Fibroblast of lung (primary cell): Measurements from ENCODE around the gene MRGPRE. TPM values are rescaled to one million over a fixed set of nuclear protein-coding genes. Genes with fewer than 3 reads are reported as not detected.

ENCODE experiments used
- DNase-seq, 2 donors: peaks; one replicate each; pipeline versions ENCODE4 v3.0.0 to v3.0.0-alpha.2; 2010; ENCODE audit warnings: low read depth in 2 of 2
- H2AFZ ChIP-seq: 2 replicates; pipeline ENCODE4 v1.5.1; 2012; ENCODE audit warnings: low read length, control low read depth, inconsistent platforms
- H3K27ac ChIP-seq: 2 replicates; pipeline ENCODE4 v1.5.1; 2011; ENCODE audit warnings: low read length, control low read depth; ENCODE audit not compliant: insufficient read depth
- H3K27me3 ChIP-seq: 2 replicates; pipeline ENCODE4 v1.5.1; 2011; ENCODE audit warnings: mild to moderate bottlenecking, low read length; ENCODE audit not compliant: control insufficient read depth, insufficient read depth
- H3K36me3 ChIP-seq: 2 replicates; pipeline ENCODE4 v1.5.1; 2011; ENCODE audit warnings: low read length; ENCODE audit not compliant: control insufficient read depth, insufficient read depth
- H3K4me1 ChIP-seq: 2 replicates; pipeline ENCODE4 v1.5.1; 2011; ENCODE audit warnings: low read length; ENCODE audit not compliant: control insufficient read depth, insufficient read depth; ENCODE audit errors: extremely low read depth
- H3K4me2 ChIP-seq: 2 replicates; pipeline ENCODE4 v1.5.1; 2011; ENCODE audit warnings: low read length, control low read depth; ENCODE audit not compliant: insufficient read depth; ENCODE audit errors: extremely low read depth
- H3K4me3 ChIP-seq, 4 experiments: fragments of 200-600 bp in 1 of 4; sonication (generic) in 1 of 4; replicated peaks in 1 of 4; 2 replicates each; pipeline ENCODE4 v1.5.1; 2011 to 2016; ENCODE audit warnings: low read length in 4 of 4, low read depth in 3 of 4, mild to moderate bottlenecking in 3 of 4, control low read depth in 2 of 4, inconsistent platforms in 1 of 4, mixed read lengths in 1 of 4; ENCODE audit not compliant: insufficient read depth in 1 of 4; ENCODE audit errors: control extremely low read depth in 1 of 4
- H3K79me2 ChIP-seq: 2 replicates; pipeline ENCODE4 v1.5.1; 2012; ENCODE audit warnings: mild to moderate bottlenecking, low read length, inconsistent platforms; ENCODE audit not compliant: control insufficient read depth, insufficient read depth
- H3K9ac ChIP-seq: 2 replicates; pipeline ENCODE4 v1.5.1; 2011; ENCODE audit warnings: mild to moderate bottlenecking, low read length, control low read depth; ENCODE audit not compliant: insufficient read depth
- H3K9me3 ChIP-seq: 2 replicates; pipeline ENCODE4 v1.5.1; 2012; ENCODE audit warnings: low read depth, low read length; ENCODE audit not compliant: control insufficient read depth, insufficient read depth
- H4K20me1 ChIP-seq: 2 replicates; pipeline ENCODE4 v1.5.1; 2011; ENCODE audit warnings: low read length; ENCODE audit not compliant: control insufficient read depth, insufficient read depth; ENCODE audit errors: extremely low read depth
- EZH2 ChIP-seq: IDR thresholded peaks from 2 replicates; pipeline ENCODE4 v1.5.1; 2012; ENCODE audit warnings: low read length, control low read depth, mild to moderate bottlenecking; ENCODE audit errors: missing control alignments
- polyA plus RNA-seq, 2 donors: library from polyadenylated mRNA; depleted of rRNA in 1 of 2; stranded (reverse) in 1 of 2; unstranded in 1 of 2; fragments of >200 nt; gene quantifications; 2 replicates each; pipeline ENCODE4 v1.2.1, GENCODE V29; 2011 to 2012; ENCODE audit warnings: missing spikeins in 1 of 2
- total RNA-seq: library from RNA; depleted of rRNA; stranded (reverse); fragments of >200 nt; gene quantifications from 2 replicates; pipeline ENCODE4 v1.2.1, GENCODE V29; 2014
- TF ChIP-seq, protein P1 (sequence below), 2 donors: IDR thresholded peaks in 1 of 2; conservative IDR thresholded peaks in 1 of 2; 1 replicate in 1 of 2; 2 replicates in 1 of 2; pipeline ENCODE4 v1.5.1; 2011 to 2012; ENCODE audit warnings: low read length in 2 of 2, control low read depth in 1 of 2, inconsistent platforms in 1 of 2, low read depth in 1 of 2, mild to moderate bottlenecking in 1 of 2

MRGPRE gene
- total and polyA plus RNA-seq, 2 donors (not counting 1 experiment from before 2014, with no cell fraction given): 0.17 TPM; not detected in 1

DNA sequence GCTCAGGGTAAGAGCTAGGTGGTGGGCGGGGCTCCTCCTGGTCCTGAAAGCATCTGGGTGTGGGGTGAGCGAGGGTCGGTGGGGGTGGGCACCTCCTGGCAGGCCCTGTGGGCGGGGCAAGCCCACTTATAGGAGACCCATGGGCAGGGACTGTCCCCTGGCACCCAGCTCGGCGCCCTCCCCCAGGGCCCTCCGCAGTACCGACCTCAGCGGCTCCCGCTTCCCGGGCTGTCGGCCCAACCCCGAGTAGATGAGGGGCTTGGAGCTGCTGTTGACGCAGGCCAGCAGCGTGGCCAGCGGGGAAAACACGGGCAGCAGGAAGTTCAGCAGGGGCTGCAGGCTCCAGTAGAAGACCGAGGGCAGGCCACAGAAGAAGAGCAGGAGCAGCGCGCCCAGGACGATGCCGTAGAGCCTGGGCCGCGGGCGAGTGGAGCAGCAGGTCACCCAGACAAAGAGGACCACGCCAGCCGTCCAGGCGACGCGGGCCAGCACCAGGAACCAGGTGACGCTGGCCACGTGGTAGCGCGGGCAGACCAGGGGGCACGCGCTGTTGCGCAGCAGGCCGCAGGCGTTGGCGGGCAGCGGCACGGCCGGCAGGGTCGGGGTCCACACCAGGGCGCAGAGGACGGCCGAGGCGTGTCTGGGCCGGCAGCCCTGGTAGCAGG, 14.3 kb downstream of the MRGPRE start:
- H3K4me1 ChIP-seq: no peaks in the 10 kb centered on the region
- no peaks in the 10 kb centered on the region for H3K9me3 ChIP-seq
- no peaks in the 10 kb centered on the region for H4K20me1 ChIP-seq
- TF ChIP-seq EZH2: no peak
- TF ChIP-seq, protein P1, sequence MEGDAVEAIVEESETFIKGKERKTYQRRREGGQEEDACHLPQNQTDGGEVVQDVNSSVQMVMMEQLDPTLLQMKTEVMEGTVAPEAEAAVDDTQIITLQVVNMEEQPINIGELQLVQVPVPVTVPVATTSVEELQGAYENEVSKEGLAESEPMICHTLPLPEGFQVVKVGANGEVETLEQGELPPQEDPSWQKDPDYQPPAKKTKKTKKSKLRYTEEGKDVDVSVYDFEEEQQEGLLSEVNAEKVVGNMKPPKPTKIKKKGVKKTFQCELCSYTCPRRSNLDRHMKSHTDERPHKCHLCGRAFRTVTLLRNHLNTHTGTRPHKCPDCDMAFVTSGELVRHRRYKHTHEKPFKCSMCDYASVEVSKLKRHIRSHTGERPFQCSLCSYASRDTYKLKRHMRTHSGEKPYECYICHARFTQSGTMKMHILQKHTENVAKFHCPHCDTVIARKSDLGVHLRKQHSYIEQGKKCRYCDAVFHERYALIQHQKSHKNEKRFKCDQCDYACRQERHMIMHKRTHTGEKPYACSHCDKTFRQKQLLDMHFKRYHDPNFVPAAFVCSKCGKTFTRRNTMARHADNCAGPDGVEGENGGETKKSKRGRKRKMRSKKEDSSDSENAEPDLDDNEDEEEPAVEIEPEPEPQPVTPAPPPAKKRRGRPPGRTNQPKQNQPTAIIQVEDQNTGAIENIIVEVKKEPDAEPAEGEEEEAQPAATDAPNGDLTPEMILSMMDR (conservative IDR thresholded peaks at IDR 0.05 in 1 of 2, IDR thresholded peaks at IDR 0.05 in 1 of 2; ENCODE audit: low read depth in 1 of 2, low read length in 2 of 2): no peak
- H3K4me3 ChIP-seq: no peak overlapping the region
- no peaks in the 10 kb centered on the region for H3K79me2 ChIP-seq
- no peaks in the 10 kb centered on the region for H3K36me3 ChIP-seq
- H3K9ac ChIP-seq: no peak overlapping the region
- H3K27ac ChIP-seq: no peak overlapping the region
- no peak overlapping the region for H3K4me2 ChIP-seq
- H3K27me3 ChIP-seq: peaks cover 6% of the 10 kb centered on the region
- no peak for DNase-seq
- no peak overlapping the region for H2AFZ ChIP-seq

DNA sequence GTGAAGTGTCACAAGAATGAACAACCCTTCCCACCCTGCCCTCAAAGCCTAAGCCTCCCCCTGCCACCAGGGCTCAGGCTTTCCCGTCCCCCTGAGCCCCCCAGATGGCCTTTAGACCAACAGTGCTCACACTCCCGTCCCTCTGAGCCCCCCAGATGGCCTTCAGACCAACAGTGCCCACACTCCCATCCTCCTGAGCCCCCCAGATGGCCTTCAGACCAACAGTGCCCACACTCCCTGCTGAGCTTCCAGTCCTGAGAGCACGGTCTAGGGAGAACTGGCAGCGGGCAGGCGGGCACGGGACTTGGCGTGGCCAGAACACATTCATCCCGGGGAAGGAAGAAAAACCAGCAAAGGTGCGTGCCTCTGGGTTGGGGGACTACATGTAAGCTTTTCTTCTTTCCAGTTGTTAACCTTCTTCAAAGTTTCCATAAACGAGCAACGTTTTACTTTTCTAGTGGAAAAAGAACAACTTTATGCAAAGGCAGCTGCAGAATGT, 16.1 kb downstream of the MRGPRE start:
- H3K36me3 ChIP-seq: no peaks in the 10 kb centered on the region
- no peaks in the 10 kb centered on the region for H3K79me2 ChIP-seq
- TF ChIP-seq, protein P1 (conservative IDR thresholded peaks at IDR 0.05 in 1 of 2, IDR thresholded peaks at IDR 0.05 in 1 of 2; ENCODE audit: low read depth in 1 of 2, low read length in 2 of 2): no peak
- TF ChIP-seq EZH2: no peak
- H3K9ac ChIP-seq: no peak overlapping the region
- DNase-seq: no peak
- no peak overlapping the region for H3K4me3 ChIP-seq
- H3K9me3 ChIP-seq: no peaks in the 10 kb centered on the region
- H3K4me1 ChIP-seq: no peaks in the 10 kb centered on the region
- no peak overlapping the region for H3K27ac ChIP-seq
- H4K20me1 ChIP-seq: no peaks in the 10 kb centered on the region
- no peak overlapping the region for H2AFZ ChIP-seq
- H3K4me2 ChIP-seq: no peak overlapping the region
- peaks cover 4% of the 10 kb centered on the region for H3K27me3 ChIP-seq

DNA sequence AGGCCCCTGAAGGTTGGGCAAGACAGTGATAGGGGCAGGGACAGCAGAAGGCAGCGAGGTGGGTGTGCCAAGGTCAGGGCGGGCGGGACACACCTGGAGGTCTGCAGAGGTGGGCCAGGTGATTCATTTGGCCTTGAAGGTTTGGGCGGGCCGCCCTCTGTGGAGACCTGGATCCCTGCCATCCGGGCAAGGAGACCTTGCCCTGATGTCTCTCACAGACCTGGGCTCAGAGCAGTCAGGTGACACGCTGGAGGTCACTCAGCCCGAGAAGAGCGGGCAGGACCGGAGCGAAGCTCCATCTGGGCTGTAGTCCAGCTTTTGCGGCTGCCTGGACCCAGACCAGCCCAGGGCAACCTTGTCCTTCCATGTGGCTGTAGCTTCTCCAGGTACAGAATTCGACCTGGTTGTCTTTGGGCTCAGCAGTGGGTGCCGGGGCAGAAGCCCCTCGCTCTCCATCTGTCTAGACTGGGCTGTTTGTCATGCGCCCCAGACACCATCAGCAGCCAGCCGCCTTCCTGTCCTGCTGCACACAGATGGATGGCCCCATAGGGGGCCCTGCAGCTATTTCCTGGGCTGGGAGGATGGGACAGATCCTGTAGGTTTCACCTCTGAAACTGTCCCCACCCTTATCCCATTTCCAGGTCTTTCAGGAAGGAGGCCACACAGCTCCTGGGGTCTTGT, 16.7 kb downstream of the MRGPRE start:
- H3K36me3 ChIP-seq: no peaks in the 10 kb centered on the region
- H3K4me2 ChIP-seq: no peak overlapping the region
- H3K4me3 ChIP-seq: no peak overlapping the region
- no peaks in the 10 kb centered on the region for H3K4me1 ChIP-seq
- DNase-seq: no peak
- peaks cover 3% of the 10 kb centered on the region for H3K27me3 ChIP-seq
- no peaks in the 10 kb centered on the region for H3K9me3 ChIP-seq
- no peak overlapping the region for H3K9ac ChIP-seq
- H3K79me2 ChIP-seq: no peaks in the 10 kb centered on the region
- no peak for TF ChIP-seq EZH2
- TF ChIP-seq, protein P1 (conservative IDR thresholded peaks at IDR 0.05 in 1 of 2, IDR thresholded peaks at IDR 0.05 in 1 of 2; ENCODE audit: low read depth in 1 of 2, low read length in 2 of 2): no peak
- H3K27ac ChIP-seq: no peak overlapping the region
- no peaks in the 10 kb centered on the region for H4K20me1 ChIP-seq
- H2AFZ ChIP-seq: no peak overlapping the region
